ENCODE data around the gene POU2F2. TPM values are rescaled to one million over a fixed set of nuclear protein-coding genes. Genes with fewer than 3 reads are reported as not detected.
A peak's percentile ranks its signal among the peaks of the same experiment; 100 is the strongest.

Gene POU2F2
- total and polyA plus RNA-seq, 10 donors = 22.3 to 67.4 (median 40.0) TPM

GRCh38 chr19:42143341-42144234 is 11.3 kb upstream of the POU2F2 start:
- intact Hi-C loops (cut with DNase I; ENCODE audit: low total_unique reads) = no loop called here
- Histone ChIP-seq H3K4me1 (no peaks in the 10 kb centered on the region), H3K9me3 (no peaks in the 10 kb centered on the region), H3K4me3 (no peak overlapping the region), H3K27me3 (replicated peaks in 1 of 7) (peaks cover 0 to 4% (median 0%) of the 10 kb centered on the region in 7 donors), H3K36me3 (no peaks in the 10 kb centered on the region), H3K27ac (no peak overlapping the region)
- no peak for TF ChIP-seq POLR2A (IDR thresholded peaks at IDR 0.05)
- no peak for TF ChIP-seq POLR2AphosphoS5 (IDR thresholded peaks at IDR 0.05)
- no peak for TF ChIP-seq CTCF (IDR thresholded peaks at IDR 0.05 in 8 of 11, conservative IDR thresholded peaks at IDR 0.05 in 3 of 11)
- DNase-seq = no peak
- 67 to 85% (median 72%) methylated on average over 14 of the region's 14 CpGs for WGBS, 5 donors

GRCh38 chr19:42140125-42140754 is 8.0 kb upstream of the POU2F2 start:
- Histone ChIP-seq H3K4me3 (no peak overlapping the region), H3K27me3 (replicated peaks in 1 of 7) (peaks cover 0 to 6% (median 0%) of the 10 kb centered on the region in 7 donors), H3K36me3 (peaks cover 0 to 19% (median 0%) of the 10 kb centered on the region in 6 donors), H3K9me3 (no peaks in the 10 kb centered on the region), H3K27ac (no peak overlapping the region), H3K4me1 (peaks cover 0 to 13% (median 5%) of the 10 kb centered on the region in 6 donors)
- intact Hi-C loops (cut with DNase I; ENCODE audit: low total_unique reads) = no loop called here
- peak; percentile 80 for DNase-seq
- no peak for TF ChIP-seq CTCF (IDR thresholded peaks at IDR 0.05 in 8 of 11, conservative IDR thresholded peaks at IDR 0.05 in 3 of 11)
- peak in 1 of 3 donors; percentile 45 for TF ChIP-seq POLR2AphosphoS5 (IDR thresholded peaks at IDR 0.05)
- WGBS, 5 donors = 20 to 37% (median 33%) methylated on average over 7 to 8 of the region's 8 CpGs

- WGBS, 5 donors = 84 to 87% (median 86%) methylated on average over 26 of the region's 26 CpGs
- Histone ChIP-seq H3K27ac (peak overlapping the region in 1 of 8 donors; percentile 27), H3K4me1 (peaks cover 12 to 70% (median 37%) of the 10 kb centered on the region in 6 donors), H3K36me3 (peaks cover 0 to 19% (median 0%) of the 10 kb centered on the region in 6 donors), H3K4me3 (no peak overlapping the region), H3K27me3 (replicated peaks in 1 of 7) (peaks cover 0 to 30% (median 5%) of the 10 kb centered on the region in 7 donors), H3K9me3 (no peaks in the 10 kb centered on the region)
- no peak for TF ChIP-seq CTCF (IDR thresholded peaks at IDR 0.05 in 8 of 11, conservative IDR thresholded peaks at IDR 0.05 in 3 of 11)
- TF ChIP-seq POLR2AphosphoS5 (IDR thresholded peaks at IDR 0.05) = no peak
- TF ChIP-seq POLR2A (IDR thresholded peaks at IDR 0.05) = no peak
- intact Hi-C loops (cut with DNase I; ENCODE audit: low total_unique reads) = loop anchor here (5.0 to 10.0 kb wide), 3 partner anchors 50 to 168 kb away; partner anchors contain the start of genes PAFAH1B3 and PRR19
- no peak for DNase-seq
Measured at GRCh38 chr19:42134535-42135070, 2.4 kb upstream of the POU2F2 start.
